Measurements from ENCODE around the gene ARHGAP42. TPM values are rescaled to one million over a fixed set of nuclear protein-coding genes. Genes with fewer than 3 reads are reported as not detected.

ARHGAP42 gene
- total and polyA plus RNA-seq, 2 of the 13 experiments (the other 11 are each of a cell fraction or from before 2014, with no cell fraction given): 2.5 to 4.3 TPM

- TF ChIP-seq, protein P1, sequence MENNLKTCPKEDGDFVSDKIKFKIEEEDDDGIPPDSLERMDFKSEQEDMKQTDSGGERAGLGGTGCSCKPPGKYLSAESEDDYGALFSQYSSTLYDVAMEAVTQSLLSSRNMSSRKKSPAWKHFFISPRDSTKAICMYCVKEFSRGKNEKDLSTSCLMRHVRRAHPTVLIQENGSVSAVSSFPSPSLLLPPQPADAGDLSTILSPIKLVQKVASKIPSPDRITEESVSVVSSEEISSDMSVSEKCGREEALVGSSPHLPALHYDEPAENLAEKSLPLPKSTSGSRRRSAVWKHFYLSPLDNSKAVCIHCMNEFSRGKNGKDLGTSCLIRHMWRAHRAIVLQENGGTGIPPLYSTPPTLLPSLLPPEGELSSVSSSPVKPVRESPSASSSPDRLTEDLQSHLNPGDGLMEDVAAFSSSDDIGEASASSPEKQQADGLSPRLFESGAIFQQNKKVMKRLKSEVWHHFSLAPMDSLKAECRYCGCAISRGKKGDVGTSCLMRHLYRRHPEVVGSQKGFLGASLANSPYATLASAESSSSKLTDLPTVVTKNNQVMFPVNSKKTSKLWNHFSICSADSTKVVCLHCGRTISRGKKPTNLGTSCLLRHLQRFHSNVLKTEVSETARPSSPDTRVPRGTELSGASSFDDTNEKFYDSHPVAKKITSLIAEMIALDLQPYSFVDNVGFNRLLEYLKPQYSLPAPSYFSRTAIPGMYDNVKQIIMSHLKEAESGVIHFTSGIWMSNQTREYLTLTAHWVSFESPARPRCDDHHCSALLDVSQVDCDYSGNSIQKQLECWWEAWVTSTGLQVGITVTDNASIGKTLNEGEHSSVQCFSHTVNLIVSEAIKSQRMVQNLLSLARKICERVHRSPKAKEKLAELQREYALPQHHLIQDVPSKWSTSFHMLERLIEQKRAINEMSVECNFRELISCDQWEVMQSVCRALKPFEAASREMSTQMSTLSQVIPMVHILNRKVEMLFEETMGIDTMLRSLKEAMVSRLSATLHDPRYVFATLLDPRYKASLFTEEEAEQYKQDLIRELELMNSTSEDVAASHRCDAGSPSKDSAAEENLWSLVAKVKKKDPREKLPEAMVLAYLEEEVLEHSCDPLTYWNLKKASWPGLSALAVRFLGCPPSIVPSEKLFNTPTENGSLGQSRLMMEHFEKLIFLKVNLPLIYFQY (CRISPR knock-in tag; IDR thresholded peaks at IDR 0.05; ENCODE audit: borderline replicate concordance): no peak
- TF ChIP-seq SNRNP70 (IDR thresholded peaks at IDR 0.05; ENCODE audit: low read depth, low read length): no peak
- TF ChIP-seq RAD21 (CRISPR knock-in tag; IDR thresholded peaks at IDR 0.05): no peak
Measured at GRCh38 chr11:100984668-100985067, 297.6 kb downstream of the ARHGAP42 start (continued).

DNA sequence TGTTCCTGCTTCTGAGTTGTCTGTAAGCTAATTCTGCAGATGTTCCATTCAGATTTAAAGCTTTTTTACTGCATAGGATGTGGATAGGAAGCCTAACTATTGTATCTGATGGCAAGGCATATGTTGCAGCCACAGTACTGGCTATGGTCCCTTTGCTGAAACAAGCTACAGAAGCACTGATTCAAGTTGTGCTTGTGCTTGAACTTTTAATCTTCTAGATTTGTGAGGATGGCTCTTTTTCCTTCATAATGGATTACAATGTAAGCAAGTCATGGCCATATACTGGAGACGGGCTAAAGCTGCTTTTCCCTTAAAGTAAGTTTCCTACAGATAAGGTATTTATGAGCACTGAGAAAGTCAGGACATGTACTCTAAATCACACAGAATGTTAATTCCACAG lies 303.8 kb downstream of the ARHGAP42 start:
- TF ChIP-seq SP1 (IDR thresholded peaks at IDR 0.05): no peak
- TF ChIP-seq SP1 (CRISPR knock-in tag; IDR thresholded peaks at IDR 0.05): no peak
- Histone ChIP-seq H3K4me3 (replicated peaks in 1 of 3; ENCODE audit: insufficient read depth in 1 of 3, low read depth in 2 of 3, low read length in 3 of 3) (no peak overlapping the region), H3K4me1 (ENCODE audit: insufficient read depth, low read length) (no peaks in the 10 kb centered on the region), H3K9ac (ENCODE audit: insufficient read depth, low read depth, low read length) (no peak overlapping the region), H2AFZ (ENCODE audit: low read length) (no peak overlapping the region), H3K36me3 (replicated peaks in 1 of 2; ENCODE audit: control insufficient read depth in 1 of 2, insufficient read depth in 2 of 2, low read length in 2 of 2) (no peaks in the 10 kb centered on the region), H4K20me1 (ENCODE audit: insufficient read depth, low read length) (no peaks in the 10 kb centered on the region), H3K79me2 (ENCODE audit: insufficient read depth, low read length) (no peaks in the 10 kb centered on the region), H3K4me2 (ENCODE audit: low read depth, low read length) (no peak overlapping the region), H3K9me3 (ENCODE audit: low read length) (no peaks in the 10 kb centered on the region), H3K27me3 (ENCODE audit: control insufficient read depth in 1 of 2, insufficient read depth in 2 of 2, low read length in 2 of 2) (no peaks in the 10 kb centered on the region), H3K27ac (ENCODE audit: extremely low read length, insufficient read depth, low read length) (no peak overlapping the region)
- no TSS peak for BruUV-seq (replicated peaks)
- ATAC-seq: no peak
- POLR2A ChIA-PET: no interaction called here
- CTCF ChIA-PET (ENCODE audit: low intra/inter-chr PET ratio, low total read pairs): no interaction called here
- intact Hi-C loops (cut with micrococcal nuclease; ENCODE audit: unreplicated experiment) (no loop called here), in situ Hi-C loops (cut with HindIII; ENCODE audit: extremely low pct_ligation_motif_present, low pct_unique_long_range_greater_than_20kb) (no loop called here)
- WGBS (ENCODE audit: low lambda C conversion rate): 70% methylated on average over 1 of the region's 1 CpG
- FAIRE-seq: no peak
- no peak for DNase-seq (ENCODE audit: low spot score)

Measured in HepG2 (cell line).